ENCODE measurements around the gene CTNNBL1.

CTNNBL1 gene

DNA sequence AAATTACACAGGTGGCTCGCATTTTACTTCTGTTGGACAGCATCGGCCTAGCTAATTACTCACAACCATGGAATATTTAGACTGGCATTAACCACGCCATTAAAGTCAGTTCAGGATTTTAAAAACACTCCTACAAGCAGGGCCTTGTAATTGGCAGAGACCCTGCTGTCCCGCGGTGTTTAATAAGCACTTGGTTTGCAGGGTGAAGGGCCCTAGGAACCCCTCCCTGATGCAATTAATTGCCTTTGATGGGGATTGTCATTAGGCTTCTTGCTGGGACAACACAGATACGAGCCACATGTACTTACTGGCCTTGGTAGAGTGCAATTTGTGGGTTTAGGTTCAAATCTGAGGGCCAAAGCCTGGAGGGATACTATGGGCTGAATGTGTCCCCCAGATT lies 201.3 kb downstream of the CTNNBL1 start:
- Histone ChIP-seq H3K27ac (no peak overlapping the region), H3K4me3 (no peak overlapping the region), H3K4me1 (no peaks in the 10 kb centered on the region), H3K27me3 (peaks cover 0 to 13% of the 10 kb centered on the region in 2 donors), H3K36me3 (no peaks in the 10 kb centered on the region), H3K9me3 (no peaks in the 10 kb centered on the region)
- no peak for DNase-seq
- intact Hi-C loops (cut with DNase I; ENCODE audit: low total_unique reads), result no loop called here
- TF ChIP-seq, protein P1, sequence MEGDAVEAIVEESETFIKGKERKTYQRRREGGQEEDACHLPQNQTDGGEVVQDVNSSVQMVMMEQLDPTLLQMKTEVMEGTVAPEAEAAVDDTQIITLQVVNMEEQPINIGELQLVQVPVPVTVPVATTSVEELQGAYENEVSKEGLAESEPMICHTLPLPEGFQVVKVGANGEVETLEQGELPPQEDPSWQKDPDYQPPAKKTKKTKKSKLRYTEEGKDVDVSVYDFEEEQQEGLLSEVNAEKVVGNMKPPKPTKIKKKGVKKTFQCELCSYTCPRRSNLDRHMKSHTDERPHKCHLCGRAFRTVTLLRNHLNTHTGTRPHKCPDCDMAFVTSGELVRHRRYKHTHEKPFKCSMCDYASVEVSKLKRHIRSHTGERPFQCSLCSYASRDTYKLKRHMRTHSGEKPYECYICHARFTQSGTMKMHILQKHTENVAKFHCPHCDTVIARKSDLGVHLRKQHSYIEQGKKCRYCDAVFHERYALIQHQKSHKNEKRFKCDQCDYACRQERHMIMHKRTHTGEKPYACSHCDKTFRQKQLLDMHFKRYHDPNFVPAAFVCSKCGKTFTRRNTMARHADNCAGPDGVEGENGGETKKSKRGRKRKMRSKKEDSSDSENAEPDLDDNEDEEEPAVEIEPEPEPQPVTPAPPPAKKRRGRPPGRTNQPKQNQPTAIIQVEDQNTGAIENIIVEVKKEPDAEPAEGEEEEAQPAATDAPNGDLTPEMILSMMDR (IDR thresholded peaks at IDR 0.05), result no peak

DNA sequence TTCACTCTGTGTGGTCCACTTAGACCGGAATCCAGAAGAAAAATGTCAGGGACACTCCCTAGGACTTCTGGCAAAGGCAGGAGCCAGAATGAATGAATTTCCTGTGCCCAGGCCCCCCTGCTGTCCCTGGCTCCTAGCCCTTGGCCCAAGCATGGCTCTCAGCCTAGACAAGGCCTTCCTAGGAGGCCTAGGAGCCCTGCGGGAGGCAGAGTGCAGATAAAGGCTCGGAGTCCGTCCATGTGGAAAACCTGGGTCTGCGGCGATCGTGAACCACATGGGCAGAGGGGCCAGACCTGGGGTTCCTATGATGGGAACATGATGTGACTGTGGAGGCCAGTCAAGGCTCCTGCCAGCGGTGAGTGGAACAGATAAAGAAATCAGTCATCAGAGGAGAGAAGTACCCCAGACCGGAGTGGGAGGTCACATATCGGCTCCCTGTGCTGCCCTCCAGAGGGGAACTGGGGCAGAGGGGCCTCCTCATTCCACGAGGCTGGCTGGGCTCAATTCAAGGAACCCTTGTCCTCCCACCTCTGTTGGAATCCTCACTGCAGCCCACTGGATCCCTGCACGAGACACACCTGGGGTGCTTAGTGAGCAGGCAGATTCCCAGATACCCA lies 203.2 kb downstream of the CTNNBL1 start:
- Histone ChIP-seq H3K4me1 (peaks cover 0 to 2% (median 0%) of the 10 kb centered on the region in 4 donors), H3K9me3 (no peaks in the 10 kb centered on the region), H3K27me3 (peaks cover 0 to 32% of the 10 kb centered on the region in 2 donors), H3K27ac (no peak overlapping the region), H3K36me3 (no peaks in the 10 kb centered on the region), H3K4me3 (no peak overlapping the region)
- DNase-seq, result no peak
- intact Hi-C loops (cut with DNase I; ENCODE audit: low total_unique reads), result no loop called here
- TF ChIP-seq, protein P1 (IDR thresholded peaks at IDR 0.05), result no peak

DNA sequence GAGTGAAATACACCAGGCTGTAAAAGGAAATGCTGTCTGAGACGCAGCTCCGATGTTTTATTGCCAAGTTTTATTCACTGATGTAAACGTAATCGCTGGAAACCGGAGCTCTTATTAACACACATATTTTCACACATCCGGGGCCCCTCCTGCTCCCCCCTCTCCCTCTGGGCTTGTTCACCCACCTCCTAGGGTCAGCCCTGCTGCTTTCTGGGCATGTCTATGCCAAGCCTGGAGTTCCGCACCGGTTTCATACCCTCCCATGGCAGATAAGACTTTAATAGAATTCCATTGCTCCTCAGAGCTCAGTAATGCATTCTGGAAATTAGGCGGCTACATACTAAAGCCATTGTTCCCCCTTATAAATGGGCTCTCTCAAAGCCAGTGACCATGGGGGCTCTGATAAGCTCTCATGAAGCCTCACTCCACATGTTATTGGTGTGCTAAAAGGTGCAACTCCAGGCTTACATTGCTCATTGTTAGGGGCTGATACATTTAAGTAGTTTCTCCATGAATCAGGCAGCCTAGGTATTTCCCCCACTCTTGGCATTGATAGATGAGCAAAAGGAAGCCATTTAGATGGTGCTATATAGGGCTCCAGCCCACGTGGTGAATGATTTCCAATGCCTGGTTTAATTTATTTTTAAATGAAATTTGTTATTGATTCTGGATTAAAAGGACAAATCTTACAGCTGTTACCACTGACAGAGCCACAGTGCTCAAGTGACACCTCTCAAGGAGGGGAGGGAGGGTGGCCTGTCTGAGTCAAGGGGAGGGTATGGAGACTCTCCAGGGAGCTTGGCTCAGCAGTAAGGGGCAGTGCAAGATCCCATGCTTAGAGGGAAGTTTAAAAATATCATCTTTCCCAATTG lies 204.6 kb downstream of the CTNNBL1 start:
- Histone ChIP-seq H3K9me3 (no peaks in the 10 kb centered on the region), H3K27me3 (peaks cover 0 to 46% of the 10 kb centered on the region in 2 donors), H3K4me3 (no peak overlapping the region), H3K4me1 (peaks cover 0 to 16% (median 13%) of the 10 kb centered on the region in 4 donors), H3K36me3 (no peaks in the 10 kb centered on the region), H3K27ac (no peak overlapping the region)
- no peak for DNase-seq
- TF ChIP-seq, protein P1 (IDR thresholded peaks at IDR 0.05), result no peak
- intact Hi-C loops (cut with DNase I; ENCODE audit: low total_unique reads), result no loop called here

DNA sequence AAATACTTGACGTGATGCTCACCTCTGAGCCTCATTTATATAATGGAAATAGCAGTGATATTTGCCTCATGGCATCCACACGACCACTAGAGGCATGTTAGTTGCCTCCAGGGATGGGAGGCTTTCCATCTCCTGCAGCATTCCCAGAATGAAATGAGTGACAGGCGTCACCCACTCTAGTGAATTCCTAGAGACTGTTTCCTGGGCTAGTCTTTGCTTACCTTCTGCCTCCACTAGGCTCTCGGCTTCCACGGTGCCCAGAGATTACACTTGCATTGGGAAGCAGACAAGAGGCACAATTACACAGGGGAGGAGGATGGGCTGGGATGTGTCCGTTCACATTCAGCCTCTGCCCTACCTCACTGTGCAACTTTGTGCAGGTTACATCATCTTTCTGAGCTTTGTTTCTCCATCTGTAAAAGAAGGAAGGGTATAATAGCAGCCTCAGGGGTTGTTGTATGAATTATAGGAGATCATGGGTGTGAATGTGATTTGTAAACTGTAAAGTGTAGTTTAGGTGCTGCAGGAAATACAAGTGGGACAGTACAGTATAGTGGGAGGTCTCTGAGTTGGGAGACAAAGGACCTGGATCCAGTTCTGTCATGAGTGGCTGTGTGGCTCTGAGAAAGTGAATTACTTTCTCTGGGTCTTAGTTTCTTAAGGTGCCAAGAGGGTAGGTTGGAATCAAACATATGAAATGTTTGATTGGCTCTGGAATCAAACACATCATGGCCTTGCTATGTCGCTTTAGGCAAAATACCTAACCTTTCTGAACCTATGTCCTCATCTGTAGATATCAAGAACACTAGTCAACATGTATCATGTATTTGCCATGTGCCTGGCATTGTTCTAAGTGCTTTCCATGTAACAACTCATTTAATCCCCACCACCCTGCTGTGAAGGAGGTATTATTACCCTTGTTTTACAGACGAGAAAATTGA lies 205.5 kb downstream of the CTNNBL1 start:
- intact Hi-C loops (cut with DNase I; ENCODE audit: low total_unique reads), result no loop called here
- Histone ChIP-seq H3K27me3 (peaks cover 0 to 56% of the 10 kb centered on the region in 2 donors), H3K4me3 (no peak overlapping the region), H3K4me1 (peaks cover 0 to 19% (median 13%) of the 10 kb centered on the region in 4 donors), H3K36me3 (no peaks in the 10 kb centered on the region), H3K27ac (no peak overlapping the region), H3K9me3 (no peaks in the 10 kb centered on the region)
- TF ChIP-seq, protein P1 (IDR thresholded peaks at IDR 0.05), result no peak
- DNase-seq, result no peak

DNA sequence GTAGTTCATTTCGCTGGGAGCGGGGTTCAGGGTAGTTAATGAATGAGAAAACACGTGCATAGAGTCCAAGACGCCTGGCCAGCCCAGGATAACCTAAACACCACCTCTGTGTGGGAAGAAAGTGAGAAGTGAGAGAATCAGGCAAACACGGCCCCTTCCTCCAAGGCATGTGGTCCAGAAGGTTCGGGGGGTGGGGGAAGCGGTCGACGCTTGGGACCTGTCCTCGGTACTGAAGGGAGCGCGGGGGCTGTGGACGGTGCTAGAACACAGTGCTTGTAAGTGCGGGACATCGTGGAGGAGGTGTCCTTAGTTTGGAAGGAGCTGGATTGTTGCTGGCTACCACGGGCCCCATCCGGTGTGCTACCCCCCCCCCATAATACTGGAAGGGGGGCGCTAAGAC lies 207.4 kb downstream of the CTNNBL1 start:
- TF ChIP-seq, protein P1 (IDR thresholded peaks at IDR 0.05), result no peak
- no peaks in the 10 kb centered on the region for H3K36me3 ChIP-seq

More for the DNA sequence above, 207.4 kb downstream of the CTNNBL1 start:
- H3K27ac ChIP-seq, result no peak overlapping the region
- DNase-seq, result no peak
- no peaks in the 10 kb centered on the region for H3K9me3 ChIP-seq
- intact Hi-C loops (cut with DNase I; ENCODE audit: low total_unique reads), result no loop called here
- H3K4me1 ChIP-seq, result peaks cover 0 to 19% (median 13%) of the 10 kb centered on the region in 4 donors
- H3K27me3 ChIP-seq, result peaks cover 0 to 74% of the 10 kb centered on the region in 2 donors
- no peak overlapping the region for H3K4me3 ChIP-seq
